SK-N-SH (cell line): Measurements from ENCODE around the gene ARHGEF26. TPM values are rescaled to one million over a fixed set of nuclear protein-coding genes. Genes with fewer than 3 reads are reported as not detected.

ENCODE experiments used
- CTCF ChIA-PET: fragments of 300-600, 350-600 bp; formaldehyde crosslinking; extraction: SDS; loops from one replicate; lab custom pipeline; 2021; lab: Yijun Ruan, JAX
- POLR2A ChIA-PET: fragments of 350-600 bp; sonication (Branson Sonifier 250); formaldehyde crosslinking; extraction: SDS; loops from one replicate; lab custom pipeline; 2020; ENCODE audit warnings: antibody characterized with exemption, inconsistent platforms; lab: Yijun Ruan, JAX
- DNase-seq: peaks from one replicate; pipeline ENCODE4 v3.0.0; 2012
- H2AFZ ChIP-seq: fragments of 200-600 bp; sonication (generic); 2 replicates; pipeline ENCODE4 v1.8.1; 2016; ENCODE audit warnings: antibody characterized with exemption, mild to moderate bottlenecking, low read depth
- H3F3A ChIP-seq: fragments of 200-600 bp; sonication (generic); replicated peaks from 2 replicates; pipeline ENCODE3; 2016; ENCODE audit warnings: antibody characterized with exemption, mild to moderate bottlenecking; ENCODE audit not compliant: insufficient read depth
- H3K27ac ChIP-seq, 2 experiments: fragments of 200-500 bp in 1 of 2; fragments of 200-600 bp in 1 of 2; sonication (Bioruptor generic) in 1 of 2; sonication (generic), shearing (Covaris generic) in 1 of 2; 2 replicates each; pipeline versions ENCODE4 v1.5.1 to v1.6.1; 2014 to 2016; ENCODE audit warnings: low read depth in 2 of 2, inconsistent platforms in 1 of 2, low read length in 1 of 2, mild to moderate bottlenecking in 1 of 2, mixed read lengths in 1 of 2
- H3K27me3 ChIP-seq: fragments of 200-600 bp; sonication (generic), shearing (Covaris generic); 2 replicates; pipeline ENCODE4 v1.6.1; 2016; ENCODE audit warnings: mixed run types; ENCODE audit not compliant: insufficient read depth
- H3K36me3 ChIP-seq, 2 experiments: fragments of 200-500 bp in 1 of 2; fragments of 200-600 bp in 1 of 2; sonication (Bioruptor generic) in 1 of 2; sonication (generic) in 1 of 2; replicated peaks in 1 of 2; 2 replicates each; pipeline versions ENCODE3 to v1.5.1; 2014 to 2016; ENCODE audit warnings: low read length in 1 of 2, mild to moderate bottlenecking in 1 of 2; ENCODE audit not compliant: insufficient read depth in 2 of 2, control insufficient read depth in 1 of 2
- H3K4me1 ChIP-seq, 2 experiments: fragments of 200-500 bp in 1 of 2; fragments of 200-600 bp in 1 of 2; sonication (Bioruptor generic) in 1 of 2; sonication (generic), shearing (Covaris generic) in 1 of 2; 2 replicates each; pipeline versions ENCODE4 v1.5.1 to v1.6.1; 2014 to 2016; ENCODE audit warnings: low read depth in 1 of 2, low read length in 1 of 2, mixed run types in 1 of 2; ENCODE audit not compliant: insufficient read depth in 2 of 2, control insufficient read depth in 1 of 2
- H3K4me2 ChIP-seq: fragments of 200-600 bp; sonication (generic), shearing (Covaris generic); 2 replicates; pipeline ENCODE4 v1.6.1; 2017; ENCODE audit warnings: mixed run types
- H3K4me3 ChIP-seq, 2 experiments: fragments of 200-500 bp in 1 of 2; fragments of 200-600 bp in 1 of 2; sonication (Bioruptor generic) in 1 of 2; sonication (generic), shearing (Covaris generic) in 1 of 2; 2 replicates each; pipeline versions ENCODE4 v1.5.1 to v1.8.1; 2014 to 2016; ENCODE audit warnings: low read depth in 2 of 2, inconsistent platforms in 1 of 2, low read length in 1 of 2, mild to moderate bottlenecking in 1 of 2, mixed read lengths in 1 of 2, moderate library complexity in 1 of 2
- H3K79me2 ChIP-seq: fragments of 200-600 bp; sonication (generic); 2 replicates; pipeline ENCODE4 v1.8.1; 2017; ENCODE audit warnings: mild to moderate bottlenecking; ENCODE audit not compliant: insufficient read depth
- H3K9ac ChIP-seq: fragments of 200-600 bp; sonication (generic); 2 replicates; pipeline ENCODE4 v1.6.1; 2017; ENCODE audit warnings: mixed run types
- H3K9me2 ChIP-seq: fragments of 200-600 bp; sonication (generic); 2 replicates; pipeline ENCODE4 v1.6.1; 2017; ENCODE audit warnings: mixed run types
- H3K9me3 ChIP-seq: fragments of 200-600 bp; sonication (generic); 2 replicates; pipeline ENCODE4 v1.6.1; 2017; ENCODE audit warnings: mixed run types, mild to moderate bottlenecking, moderate library complexity
- H4K20me1 ChIP-seq: fragments of 200-600 bp; sonication (generic); 2 replicates; pipeline ENCODE4 v1.6.1; 2017; ENCODE audit warnings: mild to moderate bottlenecking, mixed run types; ENCODE audit not compliant: insufficient read depth
- CHD2 ChIP-seq: fragments of 150-350 bp; IDR thresholded peaks from 2 replicates; pipeline ENCODE4 v1.6.1; 2018; ENCODE audit warnings: low read length; ENCODE audit not compliant: partially characterized antibody
- ELF1 ChIP-seq: IDR thresholded peaks from 2 replicates; pipeline ENCODE4 v1.4.0; 2012
- EZH2phosphoT487 ChIP-seq: fragments of 200-600 bp; sonication (generic); IDR thresholded peaks from 2 replicates; pipeline ENCODE4 v1.6.1; 2017; ENCODE audit warnings: low read depth, mixed run types, mild to moderate bottlenecking, antibody characterized with exemption, moderate library complexity, borderline replicate concordance
- FOSL2 ChIP-seq: IDR thresholded peaks from 2 replicates; pipeline ENCODE4 v1.4.0; 2012; ENCODE audit warnings: low read depth, mild to moderate bottlenecking, moderate library complexity, borderline replicate concordance
- GABPA ChIP-seq: IDR thresholded peaks from 2 replicates; pipeline ENCODE4 v1.4.0; 2012; ENCODE audit warnings: low read depth, mild to moderate bottlenecking
- GATA2 ChIP-seq: sonication (generic); formaldehyde crosslinking; IDR thresholded peaks from 2 replicates; pipeline ENCODE4 v1.5.0; 2020; ENCODE audit warnings: mild to moderate bottlenecking, missing genetic modification reagents
- JUND ChIP-seq: IDR thresholded peaks from 2 replicates; pipeline ENCODE4 v1.4.0; 2012
- NFIC ChIP-seq: IDR thresholded peaks from 2 replicates; pipeline ENCODE4 v1.4.0; 2012; ENCODE audit warnings: borderline replicate concordance
- POLR2AphosphoS5 ChIP-seq: IDR thresholded peaks from 2 replicates; pipeline ENCODE4 v1.6.1; 2012; ENCODE audit warnings: low read depth, low read length
- RFX5 ChIP-seq: IDR thresholded peaks from 2 replicates; pipeline ENCODE4 v1.6.1; 2012; ENCODE audit warnings: mild to moderate bottlenecking, improper control_type of control experiment, low read length
- SIN3A ChIP-seq: IDR thresholded peaks from 2 replicates; pipeline ENCODE4 v1.6.1; 2012; ENCODE audit warnings: low read depth, mild to moderate bottlenecking, low read length, moderate library complexity, borderline replicate concordance
- SMC3 ChIP-seq: IDR thresholded peaks from 2 replicates; pipeline ENCODE4 v1.6.1; 2012; ENCODE audit warnings: low read depth, low read length, improper control_type of control experiment
- TAF1 ChIP-seq: IDR thresholded peaks from 2 replicates; pipeline ENCODE4 v1.6.1; 2012; ENCODE audit warnings: low read depth, mild to moderate bottlenecking, low read length, moderate library complexity, borderline replicate concordance
- WGBS: methylation state at CpG from one replicate; pipeline ENCODE4 v1.1.6; 2017; ENCODE audit warnings: low lambda C conversion rate; 5-methylcytosine and 5-hydroxymethylcytosine counted together
- polyA plus RNA-seq, 3 experiments: library from polyadenylated mRNA; depleted of rRNA; stranded (reverse); fragments of >200 nt; gene quantifications; 2 replicates each; pipeline ENCODE4 v1.2.3, GENCODE V29; 2012
- TF ChIP-seq, protein P1 (sequence below): IDR thresholded peaks from 2 replicates; pipeline ENCODE4 v1.6.1; 2012; ENCODE audit warnings: mild to moderate bottlenecking, low read depth, low read length, moderate library complexity
- TF ChIP-seq, protein P2 (sequence below): IDR thresholded peaks from 2 replicates; pipeline ENCODE4 v1.4.0; 2012; ENCODE audit warnings: low read depth, borderline replicate concordance

The ARHGEF26 gene
- polyA plus RNA-seq, 1 of the 3 experiments (the other 2 are of a cell fraction): 1.2 TPM

DNA sequence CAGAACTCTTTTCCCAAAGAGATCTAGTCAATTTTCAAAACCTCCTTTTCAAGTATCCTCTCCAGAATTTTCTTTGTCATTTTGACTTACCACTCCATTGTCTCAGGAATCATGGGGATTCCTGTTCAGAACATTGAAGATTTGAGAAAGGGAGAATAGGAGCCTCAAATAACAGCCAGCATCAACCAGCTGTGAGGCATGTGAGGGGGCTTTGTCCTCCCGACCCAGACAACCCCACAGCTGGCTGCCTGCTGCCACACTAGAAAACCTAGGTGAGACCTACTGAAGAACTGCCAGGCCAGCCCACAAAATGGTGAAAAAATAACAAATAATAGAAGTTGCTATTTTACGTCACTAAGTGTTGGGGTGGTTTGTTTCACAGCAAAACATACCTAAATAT, 5.9 kb upstream of the ARHGEF26 start:
- Histone ChIP-seq H3K4me3 (no peak overlapping the region), H3K79me2 (no peaks in the 10 kb centered on the region), H4K20me1 (no peaks in the 10 kb centered on the region), H3F3A (no peaks in the 10 kb centered on the region), H3K9ac (no peak overlapping the region), H3K27me3 (no peaks in the 10 kb centered on the region), H2AFZ (no peak overlapping the region), H3K9me2 (no peaks in the 10 kb centered on the region), H3K36me3 (no peaks in the 10 kb centered on the region), H3K4me2 (no peak overlapping the region)
- ChIA-PET POLR2A (no interaction called here), CTCF (interaction anchor here (1.3 kb wide), 1 partner anchor 137 kb away, joined by 3 read pairs; no protein-coding TSS in a partner anchor)
- no peak for DNase-seq
- WGBS: 59% methylated on average over 2 of the region's 2 CpGs
- TF ChIP-seq FOSL2 (no peak), POLR2AphosphoS5 (no peak), NFIC (no peak), SMC3 (no peak), SIN3A (no peak), TAF1 (no peak), CHD2 (no peak)
- TF ChIP-seq, all 33 proteins: peak for 0
- H3K4me1 ChIP-seq: peaks cover 0 to 2% of the 10 kb centered on the region in 2 experiments; a peak in 1 of 4 replicates
- no peak overlapping the region for H3K27ac ChIP-seq
- H3K9me3 ChIP-seq: no peaks in the 10 kb centered on the region

DNA sequence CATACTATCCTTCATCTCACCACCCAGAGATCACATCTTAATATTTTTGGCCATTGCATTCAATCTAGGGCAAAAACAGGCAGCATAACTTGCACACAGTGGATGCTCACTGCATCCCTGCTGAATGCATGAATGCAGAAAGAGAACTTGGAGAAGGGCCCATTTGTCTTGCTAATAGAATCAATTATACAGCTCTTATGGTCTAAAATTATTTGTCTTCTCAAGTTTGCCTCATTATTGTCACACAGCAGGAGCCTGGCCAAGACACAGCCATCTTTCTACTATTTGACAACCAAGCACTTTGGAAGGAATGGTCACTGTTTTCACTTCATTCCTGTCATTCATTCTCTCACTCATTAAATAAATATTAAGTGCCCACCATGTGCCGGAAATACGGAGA, 1.2 kb upstream of the ARHGEF26 start:
- CTCF ChIA-PET: interaction anchor here (1.7 kb wide), 1 partner anchor 22 kb away, joined by 3 read pairs; no protein-coding TSS in a partner anchor

More for the DNA sequence above, 1.2 kb upstream of the ARHGEF26 start:
- H3K27ac ChIP-seq: no peak overlapping the region
- H3K4me3 ChIP-seq: no peak overlapping the region
- no peaks in the 10 kb centered on the region for H3K36me3 ChIP-seq
- H2AFZ ChIP-seq: 0 out of 2 replicates have a peak overlapping the region, but pooled peaks have one; percentile 97
- H4K20me1 ChIP-seq: no peaks in the 10 kb centered on the region
- no peaks in the 10 kb centered on the region for H3K79me2 ChIP-seq
- H3K4me2 ChIP-seq: no peak overlapping the region
- no peak overlapping the region for H3K9ac ChIP-seq
- H3K9me2 ChIP-seq: no peaks in the 10 kb centered on the region
- TF ChIP-seq, protein P1, sequence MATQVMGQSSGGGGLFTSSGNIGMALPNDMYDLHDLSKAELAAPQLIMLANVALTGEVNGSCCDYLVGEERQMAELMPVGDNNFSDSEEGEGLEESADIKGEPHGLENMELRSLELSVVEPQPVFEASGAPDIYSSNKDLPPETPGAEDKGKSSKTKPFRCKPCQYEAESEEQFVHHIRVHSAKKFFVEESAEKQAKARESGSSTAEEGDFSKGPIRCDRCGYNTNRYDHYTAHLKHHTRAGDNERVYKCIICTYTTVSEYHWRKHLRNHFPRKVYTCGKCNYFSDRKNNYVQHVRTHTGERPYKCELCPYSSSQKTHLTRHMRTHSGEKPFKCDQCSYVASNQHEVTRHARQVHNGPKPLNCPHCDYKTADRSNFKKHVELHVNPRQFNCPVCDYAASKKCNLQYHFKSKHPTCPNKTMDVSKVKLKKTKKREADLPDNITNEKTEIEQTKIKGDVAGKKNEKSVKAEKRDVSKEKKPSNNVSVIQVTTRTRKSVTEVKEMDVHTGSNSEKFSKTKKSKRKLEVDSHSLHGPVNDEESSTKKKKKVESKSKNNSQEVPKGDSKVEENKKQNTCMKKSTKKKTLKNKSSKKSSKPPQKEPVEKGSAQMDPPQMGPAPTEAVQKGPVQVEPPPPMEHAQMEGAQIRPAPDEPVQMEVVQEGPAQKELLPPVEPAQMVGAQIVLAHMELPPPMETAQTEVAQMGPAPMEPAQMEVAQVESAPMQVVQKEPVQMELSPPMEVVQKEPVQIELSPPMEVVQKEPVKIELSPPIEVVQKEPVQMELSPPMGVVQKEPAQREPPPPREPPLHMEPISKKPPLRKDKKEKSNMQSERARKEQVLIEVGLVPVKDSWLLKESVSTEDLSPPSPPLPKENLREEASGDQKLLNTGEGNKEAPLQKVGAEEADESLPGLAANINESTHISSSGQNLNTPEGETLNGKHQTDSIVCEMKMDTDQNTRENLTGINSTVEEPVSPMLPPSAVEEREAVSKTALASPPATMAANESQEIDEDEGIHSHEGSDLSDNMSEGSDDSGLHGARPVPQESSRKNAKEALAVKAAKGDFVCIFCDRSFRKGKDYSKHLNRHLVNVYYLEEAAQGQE: no peak
- TF ChIP-seq GABPA: no peak
- TF ChIP-seq, protein P2, sequence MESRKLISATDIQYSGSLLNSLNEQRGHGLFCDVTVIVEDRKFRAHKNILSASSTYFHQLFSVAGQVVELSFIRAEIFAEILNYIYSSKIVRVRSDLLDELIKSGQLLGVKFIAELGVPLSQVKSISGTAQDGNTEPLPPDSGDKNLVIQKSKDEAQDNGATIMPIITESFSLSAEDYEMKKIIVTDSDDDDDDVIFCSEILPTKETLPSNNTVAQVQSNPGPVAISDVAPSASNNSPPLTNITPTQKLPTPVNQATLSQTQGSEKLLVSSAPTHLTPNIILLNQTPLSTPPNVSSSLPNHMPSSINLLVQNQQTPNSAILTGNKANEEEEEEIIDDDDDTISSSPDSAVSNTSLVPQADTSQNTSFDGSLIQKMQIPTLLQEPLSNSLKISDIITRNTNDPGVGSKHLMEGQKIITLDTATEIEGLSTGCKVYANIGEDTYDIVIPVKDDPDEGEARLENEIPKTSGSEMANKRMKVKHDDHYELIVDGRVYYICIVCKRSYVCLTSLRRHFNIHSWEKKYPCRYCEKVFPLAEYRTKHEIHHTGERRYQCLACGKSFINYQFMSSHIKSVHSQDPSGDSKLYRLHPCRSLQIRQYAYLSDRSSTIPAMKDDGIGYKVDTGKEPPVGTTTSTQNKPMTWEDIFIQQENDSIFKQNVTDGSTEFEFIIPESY: no peak
- no peak for TF ChIP-seq JUND
- TF ChIP-seq EZH2phosphoT487: no peak
- no peak for TF ChIP-seq RFX5
- TF ChIP-seq ELF1: no peak
- TF ChIP-seq SIN3A: no peak
- no peak for TF ChIP-seq GATA2
- TF ChIP-seq SMC3: no peak
- H3F3A ChIP-seq: peaks cover 6% of the 10 kb centered on the region
- POLR2A ChIA-PET: no interaction called here
- H3K27me3 ChIP-seq: no peaks in the 10 kb centered on the region
- H3K4me1 ChIP-seq: peaks cover 4 to 6% of the 10 kb centered on the region in 2 experiments; a peak in 3 of 4 replicates
- 84% methylated on average over 2 of the region's 2 CpGs for WGBS
- DNase-seq: no peak
- H3K9me3 ChIP-seq: no peaks in the 10 kb centered on the region
